ENCODE results near the gene LIX1L. TPM values are rescaled to one million over a fixed set of nuclear protein-coding genes. Genes with fewer than 3 reads are reported as not detected.

The LIX1L gene
- total and polyA plus RNA-seq, 2 of the 4 experiments (the other 2 are of a cell fraction) = 14.7 to 28.8 TPM

- TF ChIP-seq RFX5 (IDR thresholded peaks at IDR 0.05; ENCODE audit: low read depth, low read length) = no peak
- no TSS peak for BruUV-seq (replicated peaks)
- Histone ChIP-seq H3K4ac (ENCODE audit: low read depth, low read length) (no peak overlapping the region), H3K27ac (ENCODE audit: insufficient read depth, low read length) (peak overlapping the region; percentile 23; the same call in 1 of the 2 replicates), H3K9me3 (ENCODE audit: control insufficient read depth, insufficient read depth, low read length) (no peaks in the 10 kb centered on the region), H4K20me1 (ENCODE audit: insufficient read depth, low read length) (peaks cover 12% of the 10 kb centered on the region; the same call in 1 of the 2 replicates), H4K5ac (ENCODE audit: low read depth, low read length) (no peak overlapping the region), H3K79me1 (ENCODE audit: low read depth in 1 of 2, low read length in 2 of 2) (peaks cover 22 to 35% of the 10 kb centered on the region in 2 experiments), H3K36me3 (ENCODE audit: control insufficient read depth, insufficient read depth, low read length) (peaks cover 13% of the 10 kb centered on the region), H2BK20ac (ENCODE audit: low read depth, low read length) (no peak overlapping the region), H3K23ac (ENCODE audit: low read depth, low read length) (peak overlapping the region; percentile 78), H3K4me1 (ENCODE audit: control insufficient read depth, insufficient read depth, low read length) (peaks cover 10% of the 10 kb centered on the region), H4K8ac (ENCODE audit: low read depth in 2 of 2, low read length in 2 of 2) (peak overlapping the region; percentile 13 to 16; a peak in 1 of 4 replicates), H2AFZ (replicated peaks; ENCODE audit: low read length, poor library complexity) (no peak overlapping the region), H2AK5ac (ENCODE audit: low read depth, low read length) (no peak overlapping the region), H3K14ac (replicated peaks; ENCODE audit: low read depth, low read length) (peak overlapping the region; percentile 91; the same call in 1 of the 2 replicates), H3K9ac (ENCODE audit: low read depth, low read length) (peak overlapping the region; percentile 97), H2BK15ac (ENCODE audit: low read depth, low read length) (no peak overlapping the region), H2AK9ac (replicated peaks; ENCODE audit: low read depth, low read length, poor library complexity) (no peak overlapping the region), H3K4me3 (ENCODE audit: insufficient read depth, low read depth, low read length) (peak overlapping the region; percentile 87), H2BK120ac (ENCODE audit: low read depth, low read length) (no peak overlapping the region), H3K9me1 (ENCODE audit: insufficient read depth, low read length) (peaks cover 9% of the 10 kb centered on the region), H3K18ac (ENCODE audit: low read depth, low read length) (peak overlapping the region; percentile 54; the same call in 1 of the 2 replicates), H3K4me2 (ENCODE audit: low read depth, low read length) (peak overlapping the region; percentile 92), H2BK5ac (ENCODE audit: low read depth, low read length, poor library complexity, severe bottlenecking) (peak overlapping the region; percentile 56), H4K91ac (ENCODE audit: insufficient read depth, low read depth, low read length) (no peak overlapping the region), H3K27me3 (ENCODE audit: control insufficient read depth, insufficient read depth, low read length) (no peaks in the 10 kb centered on the region), H3K56ac (ENCODE audit: extremely low read depth, insufficient read depth, low read length) (peak overlapping the region; percentile 78)
- CTCF ChIA-PET = no interaction called here
- intact Hi-C loops (cut with micrococcal nuclease) = loop anchor here (1.0 to 5.0 kb wide), 2 partner anchors 16 to 78 kb away; partner anchors contain the start of gene PEX11B
- ATAC-seq (ENCODE audit: low read depth) (no peak), DNase-seq (no peak)
- dilution Hi-C loops (cut with HindIII; ENCODE audit: low sequenced_read_pairs, unreplicated experiment) = no loop called here
- in situ Hi-C loops (cut with MboI; ENCODE audit: low sequenced_read_pairs) = loop anchor here (5.0 kb wide), 1 partner anchor 78 kb away; the partner anchor contains the start of gene PEX11B
- no CpG with 5 or more reads among the region's 8 CpGs for WGBS, 2 experiments (ENCODE audit: extremely low coverage in 2 of 2, insufficient read length in 1 of 2)
- POLR2A ChIA-PET (ENCODE audit: unreplicated experiment) = no interaction called here
Measured at GRCh38 chr1:145995148-145995881, 37.5 kb upstream of the LIX1L start.

Data from IMR-90 (cell line).